HG03354 (cell line): ENCODE results near the gene MRPS2.

Source experiments
- ATAC-seq: cut with Tn5 transposase; IDR thresholded peaks from one replicate; pipeline ENCODE4 v1.9.1; 2021; ENCODE audit warnings: mild to moderate bottlenecking; ENCODE audit not compliant: unreplicated experiment, poor library complexity, severe bottlenecking

The MRPS2 gene

DNA sequence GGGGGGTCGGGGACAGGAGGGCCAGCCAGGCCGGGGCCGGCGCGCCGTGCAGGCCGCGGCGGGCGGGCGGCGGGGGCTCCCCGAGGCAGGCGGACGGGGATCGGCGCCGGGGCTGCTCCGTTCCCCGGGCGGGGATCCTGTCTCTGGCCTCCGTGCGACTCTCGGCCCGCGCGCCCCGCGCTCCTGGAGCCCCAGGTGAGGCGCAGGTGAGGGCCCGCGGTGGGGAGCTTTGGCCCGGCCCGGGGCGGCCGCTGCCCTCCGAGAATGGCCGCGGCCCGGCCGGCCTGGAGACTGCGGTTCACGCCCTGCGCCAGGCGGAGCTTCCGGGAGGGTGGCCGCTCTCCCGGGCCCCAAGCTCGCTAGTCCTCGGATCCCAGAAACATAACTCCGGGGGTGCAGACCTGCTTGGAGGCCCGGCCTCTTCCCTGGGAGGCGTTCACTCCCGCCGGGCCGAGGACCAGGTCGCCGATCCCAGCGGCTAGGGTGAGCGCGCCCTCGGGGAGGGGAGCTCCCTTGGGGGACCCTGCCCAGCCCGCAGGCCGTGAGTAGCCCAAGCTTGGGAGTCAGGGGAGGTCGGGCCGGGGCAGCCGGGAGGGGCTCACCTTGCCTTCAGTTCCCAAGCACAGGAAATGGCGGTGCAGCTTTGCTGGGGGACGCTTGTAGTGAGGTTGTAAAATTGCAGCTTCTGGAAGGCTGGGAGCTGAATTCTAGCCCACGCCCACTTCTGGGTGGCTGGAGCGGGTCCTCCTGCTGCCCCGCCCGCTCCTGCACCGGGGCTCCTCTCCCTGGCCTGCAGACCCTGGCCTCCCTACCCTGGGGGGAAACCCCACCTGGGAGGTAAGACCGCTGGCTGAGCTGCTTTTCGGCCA lies 20.2 kb upstream of the MRPS2 start:
- ATAC-seq = no peak

DNA sequence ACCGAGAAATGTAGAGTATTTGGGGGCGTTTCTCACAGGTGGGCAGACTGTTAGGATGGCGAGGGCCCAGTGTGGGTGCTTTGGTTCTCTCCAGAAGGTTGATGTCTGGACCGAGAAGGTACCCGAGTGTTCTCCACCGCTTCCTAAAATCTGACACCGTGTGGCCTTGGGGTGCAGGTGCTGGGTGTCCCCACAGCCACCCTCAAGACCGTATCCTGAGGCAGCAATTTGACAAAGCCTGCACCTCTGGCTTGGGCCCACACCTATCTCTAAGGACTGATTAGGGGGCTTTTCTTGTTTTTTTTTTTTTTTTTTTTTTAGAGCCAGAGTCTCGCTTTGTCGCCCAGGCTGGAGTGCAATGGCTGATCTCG lies 19.6 kb upstream of the MRPS2 start:
- ATAC-seq = no peak

GRCh38 chr9:135482015-135482754 lies 18.3 kb upstream of the MRPS2 start:
- no peak for ATAC-seq

- ATAC-seq = no peak
These were observed 15.8 kb upstream of the MRPS2 start for GRCh38 chr9:135484460-135485277.

GRCh38 chr9:135485385-135485784 lies 15.1 kb upstream of the MRPS2 start:
- ATAC-seq = no peak

GRCh38 chr9:135485832-135486231 lies 14.7 kb upstream of the MRPS2 start:
- no peak for ATAC-seq

- no peak for ATAC-seq
These were observed 14.0 kb upstream of the MRPS2 start for GRCh38 chr9:135486267-135487065.

DNA sequence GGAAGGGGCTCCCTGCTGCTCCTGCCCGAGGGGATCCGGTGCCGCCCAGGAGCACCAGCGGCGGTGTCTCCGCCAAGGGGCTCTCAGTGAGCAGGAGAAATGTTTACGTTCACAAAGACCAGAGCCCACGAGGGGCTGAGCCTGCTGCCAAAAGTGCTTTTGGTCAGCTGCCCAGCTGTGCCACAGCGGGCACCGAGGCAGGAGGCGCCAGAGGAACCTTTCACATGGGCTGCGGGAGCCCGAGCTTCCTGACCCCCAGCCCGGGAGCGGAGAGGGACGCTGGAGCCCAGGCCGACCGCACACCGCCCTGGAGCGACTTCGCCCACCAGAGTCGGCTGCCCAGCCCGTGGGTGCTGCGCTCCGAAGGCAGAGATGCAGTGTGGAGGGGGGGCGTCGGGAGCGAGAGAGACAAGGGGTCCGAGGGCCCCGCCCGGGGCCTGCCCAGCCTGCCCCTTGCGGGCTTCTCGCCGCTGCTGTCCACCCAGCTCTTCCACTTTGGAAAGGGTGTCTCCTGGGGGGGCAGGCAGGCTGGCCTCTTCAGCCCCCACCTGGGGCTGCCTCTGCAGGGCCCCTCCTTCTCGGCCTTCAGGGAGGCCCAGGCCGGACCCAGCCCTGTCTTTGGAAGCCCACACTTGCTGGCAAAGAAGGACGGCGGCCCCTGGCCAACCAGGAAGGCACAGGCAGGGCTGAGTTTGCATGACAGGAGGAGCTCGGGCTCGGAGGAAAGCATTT lies 13.0 kb upstream of the MRPS2 start:
- ATAC-seq = no peak

- no peak for ATAC-seq
These were observed 12.5 kb upstream of the MRPS2 start for GRCh38 chr9:135488013-135488330.

DNA sequence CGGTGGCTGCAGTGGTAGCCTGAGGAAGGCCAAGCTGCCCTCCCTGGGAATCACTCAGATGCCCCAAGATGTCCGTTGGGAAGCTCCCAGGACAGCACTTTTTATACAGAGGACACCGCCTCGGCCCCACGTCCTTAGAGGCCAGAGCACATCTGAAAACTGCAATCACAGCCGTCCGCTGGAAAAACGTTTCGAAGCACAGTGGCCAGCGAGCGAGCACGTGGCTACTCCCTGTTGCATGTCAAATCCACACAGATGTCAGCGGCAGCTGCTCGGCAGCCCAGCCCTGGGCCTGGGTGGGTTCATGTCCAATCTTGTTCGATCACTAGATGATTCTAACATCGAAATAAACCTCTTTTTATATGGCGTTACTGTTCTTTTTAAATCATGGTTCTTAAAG lies 12.0 kb upstream of the MRPS2 start:
- ATAC-seq = no peak

- ATAC-seq = no peak
These were observed 11.1 kb upstream of the MRPS2 start for GRCh38 chr9:135489188-135489906.

DNA sequence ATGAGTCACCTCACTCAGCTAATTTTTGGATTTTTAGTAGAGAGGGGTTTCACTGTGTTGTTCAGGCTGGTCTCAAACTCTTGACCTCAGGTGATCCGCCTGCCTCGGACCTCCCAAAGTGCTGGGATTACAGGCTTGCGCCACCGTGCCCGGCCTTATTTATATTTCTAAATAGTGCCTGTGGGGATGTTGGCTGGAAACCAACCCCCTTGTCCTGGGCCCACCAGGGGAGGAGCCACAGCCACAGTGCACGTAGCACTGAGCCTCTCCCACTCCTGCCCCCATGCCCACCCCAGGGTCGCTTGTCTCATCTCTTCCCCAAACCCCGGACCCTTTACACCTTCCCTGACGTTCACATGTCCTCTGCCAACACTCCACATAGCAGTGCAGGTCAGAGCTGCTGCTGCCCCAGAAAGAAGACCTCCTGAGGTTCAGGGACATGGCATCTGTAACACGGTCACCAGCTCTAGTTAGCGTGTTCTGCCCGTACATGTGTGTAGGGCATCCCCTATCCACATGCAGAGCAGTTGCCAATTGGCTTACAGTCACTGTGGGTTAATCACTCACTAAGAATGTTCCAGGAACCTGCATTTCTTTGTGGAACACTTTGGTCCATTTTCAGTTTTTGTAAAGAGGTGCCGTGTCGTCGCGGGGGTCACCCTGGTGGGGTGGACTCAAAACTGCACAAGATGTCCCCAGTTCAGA lies 10.2 kb upstream of the MRPS2 start:
- ATAC-seq = no peak

DNA sequence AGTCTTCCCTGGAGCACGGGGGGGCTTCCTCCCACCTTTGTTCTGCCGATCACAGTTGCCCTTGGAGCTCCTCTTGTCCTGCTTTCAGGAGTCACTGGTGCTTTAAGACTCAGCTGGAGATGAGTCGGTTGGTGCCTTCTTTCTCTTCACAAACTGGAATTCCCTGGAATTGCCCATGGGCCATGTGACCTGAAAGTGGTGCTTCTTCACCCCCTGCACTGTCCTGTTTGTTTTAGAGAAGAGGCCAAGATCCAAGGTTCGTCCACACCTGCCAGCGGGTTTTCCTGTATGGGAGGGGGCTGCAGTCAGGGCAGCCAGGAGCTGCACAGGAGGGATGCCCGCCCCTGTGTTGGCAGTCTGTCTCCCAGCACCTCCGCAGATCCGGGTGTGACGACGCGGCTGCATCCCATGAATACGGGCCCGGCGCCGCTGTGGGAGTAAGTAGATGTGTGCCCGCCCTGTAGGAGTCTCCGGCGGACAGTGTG lies 9.5 kb upstream of the MRPS2 start:
- no peak for ATAC-seq

DNA sequence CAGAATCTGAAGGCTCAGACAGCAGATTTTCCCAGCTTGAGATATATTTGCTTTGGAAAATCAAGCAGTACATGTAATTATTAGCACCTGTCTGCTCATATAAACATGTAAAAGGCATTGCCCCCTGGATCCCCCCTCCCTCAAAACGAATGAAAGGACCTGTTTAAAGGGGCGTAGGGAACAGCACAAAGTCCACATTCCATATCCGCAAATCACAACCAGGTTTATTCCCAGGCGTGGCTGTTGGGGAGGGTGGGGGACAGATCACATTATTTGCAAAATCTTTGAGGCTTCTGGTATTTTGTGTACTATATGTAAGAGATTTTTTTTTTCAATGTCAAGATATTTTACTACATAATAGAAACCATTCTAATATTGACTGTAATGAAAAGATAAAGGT lies 8.7 kb upstream of the MRPS2 start:
- ATAC-seq = no peak

- no peak for ATAC-seq
These were observed 7.4 kb upstream of the MRPS2 start for GRCh38 chr9:135492886-135493669.

DNA sequence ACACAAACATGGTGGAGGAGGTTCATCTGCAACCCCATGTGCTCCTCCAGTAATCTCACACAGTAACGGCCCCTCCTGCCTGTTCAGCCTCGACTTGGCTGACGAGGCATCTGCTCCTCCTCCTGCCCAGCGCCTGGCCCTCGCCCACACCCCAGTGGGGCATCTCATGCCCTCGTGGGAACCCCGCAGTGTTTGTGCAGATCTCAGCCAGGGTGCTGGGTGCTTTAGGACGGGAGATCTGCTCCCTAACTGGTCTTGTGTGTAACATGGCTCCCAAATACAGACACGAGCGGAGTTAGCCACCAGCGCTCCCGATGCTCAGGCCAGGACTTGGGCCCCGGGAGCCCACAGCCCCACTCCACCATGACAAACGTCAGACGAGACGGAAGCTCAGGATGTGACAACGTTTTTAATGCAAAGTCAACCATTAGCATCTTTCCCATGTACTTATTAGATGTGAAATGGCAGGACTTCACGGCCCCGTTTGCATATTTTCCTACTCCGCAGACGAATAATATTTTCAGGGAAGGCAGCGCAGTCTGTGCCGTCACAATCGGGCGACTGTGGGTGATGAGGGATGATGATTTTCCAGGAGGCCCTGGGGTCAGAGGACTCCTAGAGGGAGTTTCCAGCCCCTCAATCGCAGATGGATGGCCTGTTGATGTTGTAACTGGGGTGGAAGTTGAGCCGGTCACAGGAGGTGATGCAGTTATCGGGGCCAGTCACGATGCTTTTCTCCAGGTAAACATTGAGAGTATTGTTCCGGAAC lies 5.5 kb upstream of the MRPS2 start:
- ATAC-seq = no peak
